Kidney (tissue), 14 donors: ENCODE data around the gene CDC42BPG. TPM values are rescaled to one million over a fixed set of nuclear protein-coding genes. Genes with fewer than 3 reads are reported as not detected.

Experiments
- DNase-seq, 5 donors: peaks; one replicate each; pipeline ENCODE4 v3.0.0-alpha.2; 2013 to 2020
- FAIRE-seq: peaks from 2 replicates; lab custom pipeline; 2012; peaks lifted over from hg19 to GRCh38; lab: Jason Lieb, UNC
- H3K27ac ChIP-seq, 2 donors: one replicate each; pipeline ENCODE4 v1.7.0; 2013; ENCODE audit warnings: low read depth in 2 of 2, low read length in 2 of 2, inconsistent platforms in 1 of 2
- H3K27me3 ChIP-seq: one replicate; pipeline ENCODE4 v1.7.1; 2013; ENCODE audit warnings: low read length, inconsistent platforms; ENCODE audit not compliant: control insufficient read depth, insufficient read depth
- H3K36me3 ChIP-seq, 3 donors: one replicate each; pipeline versions ENCODE4 v1.7.0 to v1.7.1; 2013; ENCODE audit warnings: low read length in 3 of 3, control low read depth in 1 of 3, inconsistent platforms in 1 of 3; ENCODE audit not compliant: insufficient read depth in 3 of 3, control insufficient read depth in 2 of 3
- H3K4me1 ChIP-seq, 3 donors: one replicate each; pipeline versions ENCODE4 v1.7.0 to v1.7.1; 2013; ENCODE audit warnings: low read length in 3 of 3, inconsistent platforms in 1 of 3, low read depth in 1 of 3; ENCODE audit not compliant: control insufficient read depth in 2 of 3, insufficient read depth in 2 of 3
- H3K4me3 ChIP-seq, 3 donors: one replicate each; pipeline versions ENCODE4 v1.7.0 to v1.8.1; 2013; ENCODE audit warnings: low read length in 3 of 3, control low read depth in 1 of 3, inconsistent platforms in 1 of 3
- H3K9ac ChIP-seq, 3 donors: one replicate each; pipeline versions ENCODE4 v1.7.0 to v1.7.1; 2013; ENCODE audit warnings: low read length in 3 of 3, control low read depth in 1 of 3, inconsistent platforms in 1 of 3
- H3K9me3 ChIP-seq, 3 donors: one replicate each; pipeline versions ENCODE4 v1.7.0 to v1.7.1; 2013; ENCODE audit warnings: low read length in 3 of 3, control low read depth in 1 of 3, inconsistent platforms in 1 of 3; ENCODE audit not compliant: control insufficient read depth in 2 of 3, insufficient read depth in 1 of 3
- intact Hi-C: fragments of 100-400 bp; cut with DNase I; formaldehyde crosslinking; loops from one replicate; pipeline ENCODE4 v1.11.1; 2022
- polyA plus RNA-seq: library from polyadenylated mRNA; stranded (reverse); fragments of 350-450 nt; fragmentation: Illumina TruSeq; extraction: RNeasy Lipid Tissue Mini Kit (QIAGEN cat#74804); gene quantifications from one replicate; pipeline ENCODE4 v1.2.3, GENCODE V29; 2014; ENCODE audit warnings: low read depth, low replicate concordance; ENCODE audit not compliant: insufficient read depth
- total RNA-seq: library from RNA; stranded (reverse); fragmentation: NEBNext Ultra II Directional; extraction: Animal tissue kit (Norgen Biotek cat#: 25700); gene quantifications from one replicate; pipeline ENCODE4 v1.2.1, GENCODE V29; 2021
- TF ChIP-seq, protein P1 (sequence below): IDR thresholded peaks from 3 replicates; pipeline ENCODE4 v1.5.1; 2012; ENCODE audit warnings: mild to moderate bottlenecking, moderate library complexity, borderline replicate concordance; ENCODE audit not compliant: insufficient read depth; ENCODE audit errors: extremely low read depth
- donor health status: control.
- donor health status: control.
- donor health status: control.
- donor health status: control.
- donor health status: control.
- donor health status: DM: yes; HTN: yes; CAD: no.
- donor health status: Normal renal cell carcinoma (clear cell type).

The CDC42BPG gene
- total and polyA plus RNA-seq, 2 donors from 2014 or later: 4.5 to 20.7 TPM

DNA sequence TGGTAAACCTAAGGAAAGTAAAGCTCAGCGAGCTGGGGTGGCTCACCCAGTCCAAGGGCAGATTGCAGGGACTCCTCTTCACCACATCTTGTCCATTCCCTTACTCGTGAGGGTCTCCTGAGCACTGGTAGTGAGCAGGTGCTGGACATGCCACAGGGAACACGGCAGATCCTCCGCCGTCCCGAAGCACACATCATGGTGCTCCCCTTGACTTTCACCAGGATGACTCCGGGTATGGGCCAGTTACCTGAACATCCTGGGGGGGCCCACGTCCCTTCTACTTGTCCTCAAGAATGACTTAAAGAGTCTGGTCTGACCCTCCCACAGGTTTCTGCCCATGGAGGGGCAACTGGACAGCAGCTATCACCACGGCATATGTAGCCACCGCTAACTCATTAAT, 58.1 kb downstream of the CDC42BPG start:
- Histone ChIP-seq H3K27ac (no peak overlapping the region), H3K4me1 (no peaks in the 10 kb centered on the region), H3K36me3 (peaks cover 0 to 2% (median 0%) of the 10 kb centered on the region in 3 donors), H3K9me3 (no peaks in the 10 kb centered on the region), H3K9ac (no peak overlapping the region), H3K27me3 (no peaks in the 10 kb centered on the region), H3K4me3 (no peak overlapping the region)
- TF ChIP-seq, protein P1, sequence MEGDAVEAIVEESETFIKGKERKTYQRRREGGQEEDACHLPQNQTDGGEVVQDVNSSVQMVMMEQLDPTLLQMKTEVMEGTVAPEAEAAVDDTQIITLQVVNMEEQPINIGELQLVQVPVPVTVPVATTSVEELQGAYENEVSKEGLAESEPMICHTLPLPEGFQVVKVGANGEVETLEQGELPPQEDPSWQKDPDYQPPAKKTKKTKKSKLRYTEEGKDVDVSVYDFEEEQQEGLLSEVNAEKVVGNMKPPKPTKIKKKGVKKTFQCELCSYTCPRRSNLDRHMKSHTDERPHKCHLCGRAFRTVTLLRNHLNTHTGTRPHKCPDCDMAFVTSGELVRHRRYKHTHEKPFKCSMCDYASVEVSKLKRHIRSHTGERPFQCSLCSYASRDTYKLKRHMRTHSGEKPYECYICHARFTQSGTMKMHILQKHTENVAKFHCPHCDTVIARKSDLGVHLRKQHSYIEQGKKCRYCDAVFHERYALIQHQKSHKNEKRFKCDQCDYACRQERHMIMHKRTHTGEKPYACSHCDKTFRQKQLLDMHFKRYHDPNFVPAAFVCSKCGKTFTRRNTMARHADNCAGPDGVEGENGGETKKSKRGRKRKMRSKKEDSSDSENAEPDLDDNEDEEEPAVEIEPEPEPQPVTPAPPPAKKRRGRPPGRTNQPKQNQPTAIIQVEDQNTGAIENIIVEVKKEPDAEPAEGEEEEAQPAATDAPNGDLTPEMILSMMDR: no peak
- intact Hi-C loops: no loop called here
- DNase-seq: peak in 2 of 5 donors; percentile 28 to 63
- FAIRE-seq: no peak

DNA sequence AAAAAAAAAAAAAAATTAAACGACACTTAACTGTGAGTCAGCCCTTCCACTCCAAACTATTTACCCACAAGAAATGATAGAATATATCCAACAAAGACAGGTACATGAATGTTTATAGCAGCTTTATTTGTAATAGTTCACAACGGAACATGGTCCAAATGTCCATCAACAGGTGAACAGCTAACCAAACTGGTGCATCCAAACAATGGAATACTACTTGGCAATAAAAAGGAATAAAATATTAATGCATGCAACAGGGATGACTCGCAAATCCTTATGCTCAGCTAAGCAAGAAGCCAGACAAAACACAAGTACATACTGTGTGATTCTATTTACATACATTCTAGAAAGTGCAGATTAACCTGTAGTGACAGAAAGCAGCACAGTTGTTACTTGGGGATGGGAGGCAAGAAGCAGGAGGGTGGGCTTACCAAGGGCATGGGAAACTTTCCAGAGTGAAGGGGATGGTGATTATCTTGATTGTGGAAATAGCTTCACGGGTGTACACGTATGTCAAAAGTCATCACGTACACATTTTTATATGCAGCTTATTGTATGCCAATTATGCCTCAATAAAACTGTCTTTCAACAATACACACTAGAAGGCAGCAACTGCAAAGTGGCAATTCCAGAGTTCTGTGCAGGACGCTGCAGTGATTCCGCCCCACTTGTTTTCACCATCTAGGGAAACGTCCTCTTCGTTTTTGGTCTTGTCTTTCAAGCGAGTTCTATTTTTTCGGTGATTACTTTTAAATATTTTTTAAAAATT, 59.5 kb downstream of the CDC42BPG start:
- Histone ChIP-seq H3K4me3 (no peak overlapping the region), H3K4me1 (no peaks in the 10 kb centered on the region), H3K36me3 (peaks cover 0 to 2% (median 0%) of the 10 kb centered on the region in 3 donors), H3K27ac (no peak overlapping the region), H3K27me3 (no peaks in the 10 kb centered on the region), H3K9me3 (no peaks in the 10 kb centered on the region), H3K9ac (no peak overlapping the region)
- intact Hi-C loops: no loop called here
- no peak for FAIRE-seq
- DNase-seq: peak in 2 of 5 donors; percentile 11 to 20
- TF ChIP-seq, protein P1: no peak

DNA sequence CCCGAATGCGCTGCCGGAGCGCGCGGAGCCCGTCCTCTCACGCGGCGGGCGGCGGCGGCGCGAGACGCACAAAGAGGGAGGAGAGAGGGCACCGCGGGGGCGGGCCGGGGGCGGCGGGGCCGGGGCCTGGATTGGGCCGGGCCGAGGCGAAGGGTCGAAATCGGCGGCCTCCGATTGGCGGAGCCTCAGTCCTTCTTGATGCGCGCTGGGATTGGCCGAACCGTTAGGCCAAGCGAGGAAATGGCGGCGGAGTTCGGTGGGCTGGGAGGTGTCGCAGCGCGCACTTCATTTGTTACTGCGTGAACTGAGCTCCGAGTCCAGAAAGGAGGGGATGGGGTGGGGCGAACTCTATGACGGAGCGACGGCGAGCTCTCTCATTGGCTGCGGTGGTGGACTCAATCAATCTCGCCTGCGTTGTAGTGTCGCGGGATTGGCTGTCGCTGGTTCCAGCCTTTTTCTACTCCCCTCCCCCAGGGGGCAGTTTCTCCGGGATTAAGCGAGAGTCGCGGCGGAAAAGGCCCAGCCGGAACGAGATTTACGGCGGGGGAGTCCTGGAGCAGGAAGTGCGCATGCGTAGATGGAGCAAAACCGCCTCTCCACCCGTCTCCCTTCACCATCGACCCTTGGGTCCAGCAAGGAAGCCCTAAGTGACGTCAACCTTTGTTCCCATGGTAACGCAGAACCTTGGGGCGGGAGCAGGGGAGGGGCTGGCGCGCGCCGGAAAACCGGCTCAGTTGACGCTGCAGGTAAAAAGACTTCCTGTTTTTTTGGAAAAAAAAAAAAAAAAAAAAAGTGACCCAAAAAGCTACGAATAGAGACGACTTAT, 65.8 kb downstream of the CDC42BPG start, which contains the start of gene SF1:
Gene SF1 (minus strand): TSS at position 70 of the 826 bp plus-strand sequence. CDS start 150 bp downstream, outside the sequence.
- intact Hi-C loops: no loop called here
- Histone ChIP-seq H3K4me3 (peak within 1 kb of the TSS; percentile 88 to 99 (median 96)), H3K27ac (peak within 1 kb of the TSS; percentile 98), H3K9me3 (no peaks in the 10 kb centered on the region), H3K9ac (peak within 1 kb of the TSS; percentile 76 to 93 (median 88)), H3K27me3 (no peaks in the 10 kb centered on the region), H3K36me3 (peaks cover 16 to 28% (median 26%) of the 10 kb centered on the region in 3 donors), H3K4me1 (peaks cover 6 to 16% (median 14%) of the 10 kb centered on the region in 3 donors)
- FAIRE-seq (peak; percentile 99), DNase-seq (peak; percentile 99 to 100 (median 100))
- TF ChIP-seq, protein P1: peak; percentile 16
